Measurements from ENCODE around the gene ENC1. TPM values are rescaled to one million over a fixed set of nuclear protein-coding genes. Genes with fewer than 3 reads are reported as not detected.
A peak's percentile ranks its signal among the peaks of the same experiment; 100 is the strongest.
"Not testable (repeated sequence)": the region's sequence is repeated elsewhere in the genome, so short reads cannot be mapped to it uniquely, and the experiment has no call there.

Gene ENC1
- 100 to 1,000 TPM in 1 of 8 experiments, 10 to 100 TPM in 5, 1 to 10 TPM in 2; 3.4 to 159 (median 32.7) TPM for total RNA-seq

- WGBS, 10 experiments: 0% methylated on average over 7 to 16 of the region's 59 CpGs; no CpG with 5 or more reads in 8 of the 10 experiments
- in situ Hi-C loops (cut with MboI; ENCODE audit: low pct_unique_long_range_greater_than_20kb in 2 of 9, low sequenced_read_pairs in 9 of 9, unreplicated experiment in 9 of 9): loop anchor here in 8 of 9 experiments (5.0 to 25.0 kb wide), 6 partner anchors 603 to 746 kb away; no protein-coding TSS in a partner anchor
These were observed at the start of gene ENC1 for GRCh38 chr5:74640450-74640953. ENC1 (minus strand) TSS chr5:74640728; CDS start chr5:74636485, 4,243 bp downstream.

GRCh38 chr5:74686962-74687751, 46.6 kb upstream of the ENC1 start:
- H3K4me1 ChIP-seq (replicated peaks in 1 of 2): peaks cover 4 to 7% of the 10 kb centered on the region in 2 donors
- no peak for ATAC-seq (replicated peaks in 6 of 8)
- in situ Hi-C loops (cut with MboI; ENCODE audit: low pct_unique_long_range_greater_than_20kb in 2 of 9, low sequenced_read_pairs in 9 of 9, unreplicated experiment in 9 of 9): no loop called here
- H3K27ac ChIP-seq: no peak overlapping the region
- 70 to 100% (median 85%) methylated on average over 2 to 5 of the region's 5 CpGs; no CpG with 5 or more reads in 1 of the 10 experiments for WGBS, 10 experiments
- H3K4me3 ChIP-seq: no peak overlapping the region

More at GRCh38 chr5:74640450-74640953, at the start of gene ENC1:
- peak; percentile 66 to 85 (median 81) for ATAC-seq (replicated peaks in 6 of 8)
- H3K4me3 ChIP-seq: peak within 1 kb of the TSS; percentile 58 to 78 (median 64)
- peak within 1 kb of the TSS in 1 of 2 donors; percentile 80 for H3K27ac ChIP-seq
- H3K4me1 ChIP-seq (replicated peaks in 1 of 2): peaks cover 5 to 15% of the 10 kb centered on the region in 2 donors

GRCh38 chr5:74685979-74686631, 45.6 kb upstream of the ENC1 start:
- 8 to 88% (median 53%) methylated on average over 1 to 9 of the region's 10 CpGs; no CpG with 5 or more reads in 1 of the 10 experiments for WGBS, 10 experiments

GRCh38 chr5:74684900-74685851, 44.6 kb upstream of the ENC1 start, which contains the start of gene HEXB:
HEXB (plus strand) TSS chr5:74685233; CDS start chr5:74685261, 28 bp downstream.
- in situ Hi-C loops (cut with MboI; ENCODE audit: low pct_unique_long_range_greater_than_20kb in 2 of 9, low sequenced_read_pairs in 9 of 9, unreplicated experiment in 9 of 9): no loop called here
- H3K4me1 ChIP-seq (replicated peaks in 1 of 2): peaks cover 4 to 7% of the 10 kb centered on the region in 2 donors
- H3K4me3 ChIP-seq: peak within 1 kb of the TSS; percentile 52 to 87 (median 76)
- ATAC-seq (replicated peaks in 6 of 8): peak; percentile 90 to 98 (median 96)
- peak within 1 kb of the TSS in 1 of 2 donors; percentile 1 for H3K27ac ChIP-seq
- 0 to 60% (median 0%) methylated on average over 1 to 17 of the region's 78 CpGs; no CpG with 5 or more reads in 4 of the 10 experiments for WGBS, 10 experiments

More at GRCh38 chr5:74685979-74686631, 45.6 kb upstream of the ENC1 start:
- Histone ChIP-seq H3K27ac (no peak overlapping the region), H3K4me3 (peak overlapping the region; percentile 52 to 87 (median 76)), H3K4me1 (replicated peaks in 1 of 2) (peaks cover 4 to 7% of the 10 kb centered on the region in 2 donors)
- peak in 3 of 8 experiments; percentile 2 to 5 (median 3) for ATAC-seq (replicated peaks in 6 of 8)
- in situ Hi-C loops (cut with MboI; ENCODE audit: low pct_unique_long_range_greater_than_20kb in 2 of 9, low sequenced_read_pairs in 9 of 9, unreplicated experiment in 9 of 9): no loop called here

GRCh38 chr5:74679966-74680365, 39.4 kb upstream of the ENC1 start:
- Histone ChIP-seq H3K4me3 (no peak overlapping the region), H3K27ac (no peak overlapping the region), H3K4me1 (replicated peaks in 1 of 2) (no peaks in the 10 kb centered on the region)
- in situ Hi-C loops (cut with MboI; ENCODE audit: low pct_unique_long_range_greater_than_20kb in 2 of 9, low sequenced_read_pairs in 9 of 9, unreplicated experiment in 9 of 9): loop anchor here in 2 of 9 experiments (10.0 kb wide), 1 partner anchor 235 kb away; no protein-coding TSS in a partner anchor
- ATAC-seq (replicated peaks in 6 of 8): no peak
- 33 to 97% (median 86%) methylated on average over 1 to 4 of the region's 4 CpGs; no CpG with 5 or more reads in 1 of the 10 experiments for WGBS, 10 experiments

GRCh38 chr5:74679300-74679699, 38.8 kb upstream of the ENC1 start:
- in situ Hi-C loops (cut with MboI; ENCODE audit: low pct_unique_long_range_greater_than_20kb in 2 of 9, low sequenced_read_pairs in 9 of 9, unreplicated experiment in 9 of 9): loop anchor here in 2 of 9 experiments (10.0 kb wide), 1 partner anchor 236 kb away; no protein-coding TSS in a partner anchor
- not testable (repeated sequence) for H3K4me3 ChIP-seq; H3K4me1 ChIP-seq (replicated peaks in 1 of 2); H3K27ac ChIP-seq; ATAC-seq (replicated peaks in 6 of 8)
- 50 to 100% (median 85%) methylated on average over 1 to 3 of the region's 3 CpGs; no CpG with 5 or more reads in 1 of the 10 experiments for WGBS, 10 experiments

GRCh38 chr5:74678123-74678522, 37.6 kb upstream of the ENC1 start:
- not testable (repeated sequence) for H3K27ac ChIP-seq; H3K4me1 ChIP-seq (replicated peaks in 1 of 2); H3K4me3 ChIP-seq; ATAC-seq (replicated peaks in 6 of 8)
- in situ Hi-C loops (cut with MboI; ENCODE audit: low pct_unique_long_range_greater_than_20kb in 2 of 9, low sequenced_read_pairs in 9 of 9, unreplicated experiment in 9 of 9): loop anchor here in 2 of 9 experiments (10.0 kb wide), 1 partner anchor 237 kb away; no protein-coding TSS in a partner anchor
- WGBS, 10 experiments: 88 to 100% (median 100%) methylated on average over 1 to 3 of the region's 3 CpGs; no CpG with 5 or more reads in 4 of the 10 experiments

- ATAC-seq (replicated peaks in 6 of 8); H3K4me1 ChIP-seq (replicated peaks in 1 of 2); H3K4me3 ChIP-seq; H3K27ac ChIP-seq: not testable (repeated sequence)
- 67 to 100% (median 87%) methylated on average over 1 to 5 of the region's 6 CpGs; no CpG with 5 or more reads in 1 of the 10 experiments for WGBS, 10 experiments
- in situ Hi-C loops (cut with MboI; ENCODE audit: low pct_unique_long_range_greater_than_20kb in 2 of 9, low sequenced_read_pairs in 9 of 9, unreplicated experiment in 9 of 9): loop anchor here in 2 of 9 experiments (10.0 kb wide), 1 partner anchor 238 kb away; no protein-coding TSS in a partner anchor
These were observed 35.9 kb upstream of the ENC1 start for GRCh38 chr5:74676466-74676865.

- H3K4me3 ChIP-seq: no peak overlapping the region
- WGBS, 10 experiments: 14 to 83% (median 58%) methylated on average over 1 to 4 of the region's 6 CpGs
- in situ Hi-C loops (cut with MboI; ENCODE audit: low pct_unique_long_range_greater_than_20kb in 2 of 9, low sequenced_read_pairs in 9 of 9, unreplicated experiment in 9 of 9): loop anchor here in 5 of 9 experiments (10.0 to 25.0 kb wide), 3 partner anchors 239 to 1086 kb away; no protein-coding TSS in a partner anchor
These were observed 32.7 kb upstream of the ENC1 start for GRCh38 chr5:74673011-74673790.

GRCh38 chr5:74672215-74672877, 31.8 kb upstream of the ENC1 start:
- H3K4me3 ChIP-seq: no peak overlapping the region
- ATAC-seq (replicated peaks in 6 of 8): no peak
- in situ Hi-C loops (cut with MboI; ENCODE audit: low pct_unique_long_range_greater_than_20kb in 2 of 9, low sequenced_read_pairs in 9 of 9, unreplicated experiment in 9 of 9): loop anchor here in 5 of 9 experiments (10.0 to 25.0 kb wide), 3 partner anchors 240 to 1085 kb away; no protein-coding TSS in a partner anchor
- no peak overlapping the region for H3K27ac ChIP-seq
- 18 to 83% (median 58%) methylated on average over 1 to 4 of the region's 5 CpGs; no CpG with 5 or more reads in 2 of the 10 experiments for WGBS, 10 experiments
- H3K4me1 ChIP-seq (replicated peaks in 1 of 2): peaks cover 17 to 32% of the 10 kb centered on the region in 2 donors

More at GRCh38 chr5:74673011-74673790, 32.7 kb upstream of the ENC1 start:
- Histone ChIP-seq H3K4me1 (replicated peaks in 1 of 2) (peaks cover 13 to 23% of the 10 kb centered on the region in 2 donors), H3K27ac (no peak overlapping the region)
- ATAC-seq (replicated peaks in 6 of 8): peak in 3 of 8 experiments; percentile 68 to 78 (median 71)

Data from motor neuron (in vitro differentiated cells).